GM19099 (cell line): Measurements from ENCODE around the gene LYPLA2.

Experiments
- POLR2A ChIP-seq: IDR thresholded peaks from 3 replicates; pipeline ENCODE4 v1.6.1; 2011; ENCODE audit warnings: low read depth; ENCODE audit not compliant: insufficient read length; ENCODE audit errors: extremely low read depth

The LYPLA2 gene

DNA sequence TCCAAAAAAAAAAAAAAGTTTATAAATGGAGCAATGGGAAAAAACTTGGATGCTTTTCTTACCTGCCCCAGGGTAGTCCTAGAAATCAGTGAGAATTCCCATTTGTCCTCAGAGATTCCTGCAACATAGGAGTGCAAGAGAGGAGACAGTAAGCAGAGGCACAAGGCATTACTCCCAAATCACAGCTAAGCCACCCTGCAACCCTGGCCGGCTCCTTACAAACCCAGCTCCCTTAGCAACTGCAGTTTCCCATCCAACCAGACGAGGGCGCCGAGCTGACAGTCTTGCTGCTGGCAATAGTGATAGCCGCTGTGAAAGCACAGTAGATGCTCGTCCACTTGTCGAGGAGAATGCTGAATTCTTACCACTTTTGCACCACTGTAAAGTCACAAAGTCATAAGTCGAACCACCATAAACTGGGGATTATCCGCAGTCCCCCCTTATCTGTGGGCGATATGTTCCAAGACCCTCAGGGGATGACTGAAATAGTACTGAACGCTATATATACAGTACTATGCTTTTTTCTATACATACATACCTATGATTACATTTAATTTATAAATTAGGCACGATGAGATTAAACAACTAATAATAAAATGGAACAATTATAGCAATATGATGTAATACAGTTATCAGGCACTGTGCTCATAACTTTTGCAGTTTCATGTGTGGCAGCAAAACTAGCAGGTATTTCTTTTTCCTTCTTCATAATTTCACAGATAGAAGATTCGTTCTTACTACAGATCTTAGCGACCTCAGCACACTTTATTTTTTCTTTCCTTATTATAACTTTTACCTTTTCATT, 18.7 kb upstream of the LYPLA2 start:
- no peak for TF ChIP-seq POLR2A

DNA sequence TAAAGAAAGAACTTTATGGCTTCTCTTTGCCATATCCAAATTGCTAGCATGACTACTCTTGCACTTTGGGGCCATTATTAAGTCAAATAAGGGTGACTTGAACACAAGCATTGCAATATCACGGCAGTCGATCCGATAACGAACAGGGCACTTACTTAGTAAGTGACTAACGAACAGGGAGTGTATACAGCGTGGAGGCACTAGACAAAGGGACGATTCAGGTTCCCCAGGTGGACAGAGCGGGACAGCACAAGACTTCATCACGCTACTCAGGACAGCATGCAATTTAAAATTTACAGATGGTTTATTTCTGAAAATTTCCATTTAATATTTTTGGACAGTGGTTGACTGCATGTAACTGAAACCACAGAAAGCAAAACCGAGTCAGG, 18.1 kb upstream of the LYPLA2 start:
- no peak for TF ChIP-seq POLR2A

GRCh38 chr1:23774174-23774880, 16.6 kb upstream of the LYPLA2 start:
- TF ChIP-seq POLR2A, result no peak

GRCh38 chr1:23776217-23776616, 14.7 kb upstream of the LYPLA2 start:
- TF ChIP-seq POLR2A, result no peak

GRCh38 chr1:23777979-23778814, 12.7 kb upstream of the LYPLA2 start, which contains the start of gene PITHD1:
TSS of gene PITHD1 (plus strand) at chr1:23778418. CDS start at chr1:23778516, 98 bp downstream.
- peak; percentile 95 for TF ChIP-seq POLR2A

DNA sequence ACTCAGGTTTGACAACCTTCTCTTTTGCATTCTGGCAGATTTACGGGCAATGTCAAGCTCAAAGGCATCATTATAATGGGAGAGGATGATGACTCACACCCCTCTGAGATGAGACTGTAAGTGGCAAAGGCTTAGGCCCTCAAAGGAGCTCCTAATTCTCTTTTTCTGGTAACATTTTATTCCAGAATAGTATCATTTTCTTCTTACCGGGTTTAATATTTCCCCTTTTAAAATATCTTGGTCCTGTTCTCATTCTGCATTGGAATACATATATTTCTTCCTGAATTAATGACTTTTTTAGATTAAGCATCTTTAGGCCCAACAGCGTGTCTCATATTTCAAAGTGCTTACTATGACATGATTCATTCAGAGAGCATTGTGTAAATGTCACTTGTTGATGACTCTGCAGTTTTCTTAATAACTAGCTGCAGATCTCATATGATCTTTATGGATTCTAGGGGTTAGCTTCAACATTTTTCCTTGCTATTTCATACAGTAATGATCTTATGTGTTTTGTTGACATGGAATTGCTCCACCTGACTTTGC, 11.0 kb upstream of the LYPLA2 start:
- no peak for TF ChIP-seq POLR2A

- no peak for TF ChIP-seq POLR2A
Observed at GRCh38 chr1:23784846-23785245, 6.1 kb upstream of the LYPLA2 start.

DNA sequence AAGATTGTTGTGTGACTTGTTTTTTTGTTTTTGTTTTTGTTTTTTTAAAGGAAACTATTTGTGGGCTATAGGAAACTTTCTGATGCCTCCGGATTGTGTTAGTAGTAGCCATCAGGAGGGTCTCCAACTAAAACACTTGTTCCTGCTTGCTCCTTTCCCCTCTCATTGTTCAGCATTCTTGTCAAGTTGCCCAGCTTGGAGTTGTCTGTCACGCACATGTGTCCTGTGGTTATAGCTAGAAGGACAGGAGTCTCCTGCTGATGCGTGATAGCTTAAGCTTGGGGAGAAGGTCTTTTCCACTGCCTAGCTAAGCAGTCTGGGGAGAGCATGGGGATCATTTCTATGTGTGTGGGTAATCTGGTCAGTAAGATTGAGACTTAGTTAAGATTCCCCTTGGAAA, 3.2 kb upstream of the LYPLA2 start:
- TF ChIP-seq POLR2A, result no peak

DNA sequence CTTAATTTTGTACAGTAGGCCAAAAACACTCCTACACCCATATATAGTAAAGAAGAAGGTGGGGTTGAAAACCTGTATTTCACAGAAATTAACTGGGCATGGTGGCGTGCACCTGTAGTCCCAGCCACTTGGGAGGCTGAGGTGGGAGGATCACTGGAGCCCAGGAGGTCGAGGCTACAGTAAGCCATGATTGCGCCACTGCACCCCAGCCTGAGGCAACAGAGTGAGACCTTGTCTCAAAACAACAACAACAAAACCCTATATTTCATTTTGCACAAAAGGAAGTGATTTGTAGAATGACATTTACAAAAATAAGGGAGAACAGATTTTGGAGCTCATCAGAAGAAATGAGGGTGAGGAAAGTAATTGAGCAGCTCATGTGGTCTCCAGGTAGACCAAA, 2.2 kb upstream of the LYPLA2 start:
- TF ChIP-seq POLR2A, result no peak

GRCh38 chr1:23791516-23792047, 637 bp downstream of the LYPLA2 start:
- no peak for TF ChIP-seq POLR2A

GRCh38 chr1:23792151-23792945, 1.4 kb downstream of the LYPLA2 start:
- no peak for TF ChIP-seq POLR2A

- no peak for TF ChIP-seq POLR2A
Observed at GRCh38 chr1:23793018-23793781, 2.3 kb downstream of the LYPLA2 start.
